ENCODE measurements around the gene TMEM72. TPM values are rescaled to one million over a fixed set of nuclear protein-coding genes. Genes with fewer than 3 reads are reported as not detected.

The TMEM72 gene
- total RNA-seq, 3 donors from 2014 or later (not counting 1 experiment from before 2014, with no cell fraction given): not detected

DNA sequence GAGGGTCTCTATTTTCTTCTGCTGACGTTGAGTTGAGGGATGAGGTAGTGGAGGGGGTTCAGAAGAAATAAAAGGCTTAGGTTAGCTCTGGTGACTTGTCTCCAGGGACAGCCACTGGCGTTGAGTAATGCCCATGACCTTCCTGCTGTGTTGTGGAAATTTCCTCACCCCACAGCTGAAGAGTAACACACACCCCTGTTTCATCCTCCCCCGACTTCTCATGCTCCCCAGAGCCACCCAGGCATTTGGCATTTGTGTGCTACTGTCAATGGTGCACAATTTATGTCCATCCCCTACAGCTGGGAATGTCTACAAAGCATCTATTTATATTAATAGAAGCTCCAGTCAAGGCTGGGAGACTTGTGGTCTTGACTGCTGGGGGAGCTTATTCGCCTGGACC is 4.7 kb upstream of the TMEM72 start:
- TF ChIP-seq, protein P1, sequence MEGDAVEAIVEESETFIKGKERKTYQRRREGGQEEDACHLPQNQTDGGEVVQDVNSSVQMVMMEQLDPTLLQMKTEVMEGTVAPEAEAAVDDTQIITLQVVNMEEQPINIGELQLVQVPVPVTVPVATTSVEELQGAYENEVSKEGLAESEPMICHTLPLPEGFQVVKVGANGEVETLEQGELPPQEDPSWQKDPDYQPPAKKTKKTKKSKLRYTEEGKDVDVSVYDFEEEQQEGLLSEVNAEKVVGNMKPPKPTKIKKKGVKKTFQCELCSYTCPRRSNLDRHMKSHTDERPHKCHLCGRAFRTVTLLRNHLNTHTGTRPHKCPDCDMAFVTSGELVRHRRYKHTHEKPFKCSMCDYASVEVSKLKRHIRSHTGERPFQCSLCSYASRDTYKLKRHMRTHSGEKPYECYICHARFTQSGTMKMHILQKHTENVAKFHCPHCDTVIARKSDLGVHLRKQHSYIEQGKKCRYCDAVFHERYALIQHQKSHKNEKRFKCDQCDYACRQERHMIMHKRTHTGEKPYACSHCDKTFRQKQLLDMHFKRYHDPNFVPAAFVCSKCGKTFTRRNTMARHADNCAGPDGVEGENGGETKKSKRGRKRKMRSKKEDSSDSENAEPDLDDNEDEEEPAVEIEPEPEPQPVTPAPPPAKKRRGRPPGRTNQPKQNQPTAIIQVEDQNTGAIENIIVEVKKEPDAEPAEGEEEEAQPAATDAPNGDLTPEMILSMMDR (IDR thresholded peaks at IDR 0.05): no peak
- Histone ChIP-seq H3K27ac (ENCODE audit: low read length) (no peak overlapping the region), H3K4me3 (ENCODE audit: low read length) (no peak overlapping the region), H3K27me3 (ENCODE audit: control insufficient read depth, insufficient read depth, low read length) (no peaks in the 10 kb centered on the region), H3K9me3 (ENCODE audit: control insufficient read depth, insufficient read depth, low read length) (no peaks in the 10 kb centered on the region), H3K4me1 (ENCODE audit: control insufficient read depth, insufficient read depth, low read length) (no peaks in the 10 kb centered on the region), H3K36me3 (ENCODE audit: control insufficient read depth, insufficient read depth, low read length) (no peaks in the 10 kb centered on the region)
- ATAC-seq: no peak
- no peaks in the 10 kb centered on the region for H3K9me3 Mint-ChIP-seq
- DNase-seq: no peak
- WGBS (ENCODE audit: insufficient coverage): 54% methylated on average over 4 of the region's 4 CpGs
- intact Hi-C loops (cut with micrococcal nuclease): no loop called here
- no peak overlapping the region for H3K27ac Mint-ChIP-seq
- no peak overlapping the region for H3K4me3 Mint-ChIP-seq
- H3K27me3 Mint-ChIP-seq (ENCODE audit: low read depth in 2 of 2): no peaks in the 10 kb centered on the region
- H3K4me1 Mint-ChIP-seq: no peaks in the 10 kb centered on the region
- no peaks in the 10 kb centered on the region for H3K36me3 Mint-ChIP-seq

DNA sequence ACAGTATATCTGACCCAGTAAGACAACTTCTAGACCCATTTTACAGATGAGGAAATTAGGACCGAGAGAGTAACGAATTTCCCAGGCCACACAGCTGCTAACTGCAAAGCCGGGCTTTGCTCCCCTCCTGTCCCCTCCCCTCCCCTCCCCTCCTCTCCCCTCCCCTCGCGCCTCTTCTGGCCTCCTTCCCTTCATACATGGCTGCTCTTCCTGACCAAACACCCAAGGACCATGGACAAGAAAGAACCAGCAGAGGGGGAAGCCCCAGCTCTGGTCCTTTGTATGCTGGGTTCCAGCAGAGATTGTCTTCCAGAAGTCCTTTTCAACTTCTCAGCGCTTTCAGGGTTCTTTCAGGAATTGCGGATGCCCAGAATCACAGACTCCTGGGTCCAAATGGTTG is 3.6 kb upstream of the TMEM72 start:
- Histone ChIP-seq H3K4me3 (ENCODE audit: low read length) (no peak overlapping the region), H3K27ac (ENCODE audit: low read length) (no peak overlapping the region), H3K36me3 (ENCODE audit: control insufficient read depth, insufficient read depth, low read length) (no peaks in the 10 kb centered on the region), H3K27me3 (ENCODE audit: control insufficient read depth, insufficient read depth, low read length) (no peaks in the 10 kb centered on the region), H3K9me3 (ENCODE audit: control insufficient read depth, insufficient read depth, low read length) (no peaks in the 10 kb centered on the region), H3K4me1 (ENCODE audit: control insufficient read depth, insufficient read depth, low read length) (no peaks in the 10 kb centered on the region)
- Mint-ChIP-seq H3K36me3 (no peaks in the 10 kb centered on the region), H3K4me1 (no peaks in the 10 kb centered on the region), H3K27me3 (ENCODE audit: low read depth in 2 of 2) (no peaks in the 10 kb centered on the region), H3K4me3 (no peak overlapping the region), H3K27ac (no peak overlapping the region), H3K9me3 (no peaks in the 10 kb centered on the region)
- intact Hi-C loops (cut with micrococcal nuclease): no loop called here
- TF ChIP-seq, protein P1 (IDR thresholded peaks at IDR 0.05): no peak
- 94% methylated on average over 7 of the region's 7 CpGs for WGBS (ENCODE audit: insufficient coverage)
- no peak for DNase-seq
- no peak for ATAC-seq

DNA sequence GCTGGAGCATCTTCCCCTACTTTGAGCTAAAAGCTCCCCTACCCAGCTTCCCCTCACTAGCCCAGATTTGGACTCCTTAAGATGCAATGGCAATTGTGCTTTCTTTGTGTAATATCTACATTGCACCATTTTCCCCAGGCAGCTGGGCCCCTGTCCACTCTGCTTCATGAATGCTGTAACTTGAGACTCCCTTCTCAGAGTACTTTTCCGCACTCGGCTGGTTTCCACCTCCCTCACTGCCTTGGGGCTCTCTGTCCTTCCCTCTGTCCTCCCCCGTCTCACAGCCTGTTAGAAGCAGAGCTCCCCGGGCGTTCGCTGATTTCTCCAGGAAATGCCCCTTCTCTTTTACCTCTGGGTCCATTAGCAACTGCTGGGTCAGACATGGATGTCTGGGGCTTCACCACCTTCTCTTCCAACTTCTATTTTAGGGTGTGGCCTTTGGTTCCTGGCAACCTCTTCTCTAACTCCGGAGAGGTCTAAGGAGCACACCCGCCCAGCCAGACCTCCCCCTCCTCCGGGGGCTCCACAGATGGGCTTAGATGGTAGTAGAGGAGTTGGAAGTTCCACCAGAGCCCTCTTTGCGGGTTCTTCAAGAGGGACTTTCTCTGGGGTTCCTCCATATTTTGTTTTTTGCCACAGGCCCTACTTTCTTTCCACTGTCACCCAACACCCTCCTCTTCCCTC is 2.9 kb upstream of the TMEM72 start:
- Mint-ChIP-seq H3K36me3 (no peaks in the 10 kb centered on the region), H3K27ac (no peak overlapping the region), H3K4me3 (no peak overlapping the region), H3K27me3 (ENCODE audit: low read depth in 2 of 2) (no peaks in the 10 kb centered on the region), H3K4me1 (peaks cover 3 to 4% of the 10 kb centered on the region in 2 donors), H3K9me3 (no peaks in the 10 kb centered on the region)
- WGBS (ENCODE audit: insufficient coverage): 94% methylated on average over 8 of the region's 10 CpGs
- TF ChIP-seq, protein P1 (IDR thresholded peaks at IDR 0.05): no peak
- DNase-seq (no peak), ATAC-seq (no peak)
- Histone ChIP-seq H3K27ac (ENCODE audit: low read length) (no peak overlapping the region), H3K4me3 (ENCODE audit: low read length) (no peak overlapping the region), H3K9me3 (ENCODE audit: control insufficient read depth, insufficient read depth, low read length) (no peaks in the 10 kb centered on the region), H3K36me3 (ENCODE audit: control insufficient read depth, insufficient read depth, low read length) (no peaks in the 10 kb centered on the region), H3K27me3 (ENCODE audit: control insufficient read depth, insufficient read depth, low read length) (no peaks in the 10 kb centered on the region), H3K4me1 (ENCODE audit: control insufficient read depth, insufficient read depth, low read length) (peaks cover 2% of the 10 kb centered on the region)
- intact Hi-C loops (cut with micrococcal nuclease): no loop called here
